GM18867 (cell line): Measurements from ENCODE around the gene PROSER2.

Experiments
- ATAC-seq: cut with Tn5 transposase; IDR thresholded peaks from one replicate; pipeline ENCODE4 v1.9.1; 2021; ENCODE audit warnings: mild to moderate bottlenecking, moderate library complexity; ENCODE audit not compliant: unreplicated experiment

The PROSER2 gene

DNA sequence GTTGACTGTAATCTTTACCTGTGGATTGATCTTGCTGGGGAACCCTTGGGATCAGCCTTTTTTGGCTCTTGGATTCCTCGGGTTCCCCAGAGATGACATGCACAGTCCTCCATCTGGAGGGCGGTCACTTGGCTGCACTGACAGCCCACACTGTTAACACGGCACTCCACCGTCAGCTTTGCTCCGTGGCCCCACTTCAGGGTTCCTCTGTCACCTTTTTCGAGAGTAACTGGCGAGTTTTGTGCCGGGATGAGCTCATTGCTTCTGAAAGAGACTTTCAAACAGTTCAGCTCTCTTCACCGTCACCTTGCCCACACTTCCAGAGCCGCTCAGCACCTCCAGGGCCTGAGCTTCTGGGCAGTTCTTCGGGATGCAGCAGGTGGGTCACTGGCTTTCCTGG lies 42.4 kb downstream of the PROSER2 start:
- no peak for ATAC-seq

- ATAC-seq, result no peak
Measured at GRCh38 chr10:11866199-11866925, 43.2 kb downstream of the PROSER2 start.

- no peak for ATAC-seq
Measured at GRCh38 chr10:11869219-11869618, 46.1 kb downstream of the PROSER2 start.

DNA sequence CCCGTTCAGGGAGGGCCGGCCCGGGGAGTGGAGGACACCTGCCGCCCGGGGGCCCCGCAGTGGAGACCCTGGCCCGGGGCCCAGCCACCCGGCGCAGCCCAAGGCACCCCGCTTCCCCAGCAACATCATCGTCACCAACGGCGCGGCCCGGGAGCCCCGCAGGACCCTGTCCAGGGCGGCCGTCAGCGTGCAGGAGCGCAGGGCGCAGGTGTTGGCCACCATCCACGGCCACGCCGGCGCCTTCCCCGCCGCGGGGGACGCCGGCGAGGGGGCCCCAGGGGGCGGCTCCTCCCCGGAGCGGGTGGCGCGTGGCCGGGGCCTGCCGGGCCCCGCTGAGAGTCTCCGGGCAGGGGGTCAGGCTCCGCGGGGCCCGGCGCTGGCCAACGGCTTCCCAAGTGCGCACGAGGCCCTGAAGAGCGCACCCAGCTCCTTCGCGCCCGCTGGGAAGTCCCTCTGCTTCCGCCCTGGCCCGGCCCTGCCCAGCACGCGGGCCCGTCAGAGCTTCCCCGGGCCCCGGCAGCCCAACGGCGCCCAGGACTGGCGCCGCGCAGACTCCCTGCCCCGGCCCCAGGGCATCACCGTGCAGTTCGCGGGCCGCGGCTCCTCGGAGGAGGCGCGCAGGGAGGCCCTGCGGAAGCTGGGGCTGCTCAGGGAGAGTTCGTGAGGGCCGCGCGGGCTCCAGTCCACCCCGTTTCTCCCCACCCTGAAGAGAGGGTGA lies 46.7 kb downstream of the PROSER2 start:
- ATAC-seq, result no peak

GRCh38 chr10:11870461-11870780 lies 47.3 kb downstream of the PROSER2 start:
- no peak for ATAC-seq

DNA sequence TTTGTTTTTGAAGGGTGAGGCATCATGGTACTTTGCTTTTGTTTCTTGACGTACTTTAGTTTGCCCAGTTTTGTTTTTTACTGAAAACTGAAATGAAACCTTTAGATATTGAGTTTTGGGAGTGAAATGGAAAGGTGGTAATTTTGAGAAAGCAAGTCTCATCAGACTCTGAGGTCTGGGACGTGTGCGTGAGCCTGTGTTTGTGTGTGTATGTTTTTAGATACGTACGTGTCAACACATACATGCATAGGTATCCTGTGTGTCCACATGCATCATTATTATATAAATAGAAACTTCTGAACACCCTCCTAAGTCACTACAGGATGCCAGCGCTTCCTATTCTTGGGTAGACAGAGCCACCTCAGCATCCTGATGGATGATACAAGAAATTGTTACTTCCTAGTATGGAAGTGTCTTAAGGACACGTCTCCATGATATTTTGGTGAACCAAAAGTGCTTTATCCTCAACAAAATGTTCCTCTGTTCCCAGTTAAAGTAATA lies 47.8 kb downstream of the PROSER2 start:
- ATAC-seq, result no peak

DNA sequence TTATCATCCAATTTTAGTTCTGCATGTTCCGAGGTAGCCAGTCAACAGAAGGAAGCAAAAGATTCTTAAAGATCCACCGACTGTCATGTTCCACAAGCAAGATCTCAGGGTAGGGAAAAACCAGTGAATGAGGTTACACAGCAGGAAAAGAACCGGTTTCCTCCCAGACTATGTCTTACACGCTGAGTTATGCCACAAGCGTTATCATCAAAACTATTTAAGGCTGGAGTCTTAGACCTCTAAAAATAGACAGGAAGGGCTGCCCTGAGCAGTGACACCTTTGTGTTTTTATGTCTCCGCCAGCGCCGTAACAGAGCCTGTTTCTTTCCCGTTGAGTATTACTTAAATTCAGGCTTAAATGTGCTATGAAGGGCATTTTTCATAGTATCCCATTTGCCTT lies 48.3 kb downstream of the PROSER2 start:
- ATAC-seq, result no peak

DNA sequence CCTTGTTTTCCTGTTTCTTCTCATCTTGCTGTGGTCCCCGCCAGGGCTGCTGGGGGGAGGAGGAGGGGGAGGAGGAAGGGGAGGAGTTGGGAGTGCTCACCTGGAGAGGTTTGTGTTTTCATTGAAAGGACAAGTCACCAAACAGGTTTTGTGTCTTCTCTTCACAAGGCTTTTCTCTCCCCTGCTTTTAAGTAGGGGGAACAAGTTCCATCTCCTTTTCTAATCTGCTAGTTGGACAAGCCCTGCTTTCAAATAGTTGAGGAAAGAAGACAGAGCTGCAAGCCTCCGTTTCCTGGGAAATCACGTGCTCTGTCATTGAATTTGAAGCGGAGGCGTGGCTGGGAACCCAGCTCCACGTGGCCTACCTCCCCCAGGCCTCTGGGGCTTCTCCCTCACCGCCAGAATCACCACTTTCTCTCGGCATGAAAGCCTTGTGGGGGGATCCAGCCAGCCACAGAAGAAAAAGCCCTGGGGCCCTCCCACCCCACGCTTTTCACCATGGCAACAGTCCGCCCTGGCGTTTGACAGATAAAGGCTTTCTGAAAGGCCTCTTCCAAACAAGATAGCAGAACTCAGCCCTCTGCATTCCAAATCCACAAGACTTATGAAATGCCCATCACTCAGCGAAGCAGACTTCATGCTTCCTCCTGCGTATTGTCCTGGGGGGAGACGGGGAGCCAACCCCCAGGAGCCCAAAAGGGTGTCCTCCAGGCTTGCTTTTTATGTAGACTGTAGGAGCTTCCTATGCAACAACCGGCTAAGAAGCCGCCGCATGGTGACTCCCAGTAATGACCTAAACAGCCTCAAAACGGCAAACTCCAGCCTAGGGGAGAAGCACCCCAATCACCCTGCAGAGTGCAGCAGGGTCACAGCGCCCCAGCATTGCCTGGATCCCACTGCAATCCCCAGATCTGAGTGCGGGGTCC lies 51.7 kb downstream of the PROSER2 start:
- ATAC-seq, result no peak

DNA sequence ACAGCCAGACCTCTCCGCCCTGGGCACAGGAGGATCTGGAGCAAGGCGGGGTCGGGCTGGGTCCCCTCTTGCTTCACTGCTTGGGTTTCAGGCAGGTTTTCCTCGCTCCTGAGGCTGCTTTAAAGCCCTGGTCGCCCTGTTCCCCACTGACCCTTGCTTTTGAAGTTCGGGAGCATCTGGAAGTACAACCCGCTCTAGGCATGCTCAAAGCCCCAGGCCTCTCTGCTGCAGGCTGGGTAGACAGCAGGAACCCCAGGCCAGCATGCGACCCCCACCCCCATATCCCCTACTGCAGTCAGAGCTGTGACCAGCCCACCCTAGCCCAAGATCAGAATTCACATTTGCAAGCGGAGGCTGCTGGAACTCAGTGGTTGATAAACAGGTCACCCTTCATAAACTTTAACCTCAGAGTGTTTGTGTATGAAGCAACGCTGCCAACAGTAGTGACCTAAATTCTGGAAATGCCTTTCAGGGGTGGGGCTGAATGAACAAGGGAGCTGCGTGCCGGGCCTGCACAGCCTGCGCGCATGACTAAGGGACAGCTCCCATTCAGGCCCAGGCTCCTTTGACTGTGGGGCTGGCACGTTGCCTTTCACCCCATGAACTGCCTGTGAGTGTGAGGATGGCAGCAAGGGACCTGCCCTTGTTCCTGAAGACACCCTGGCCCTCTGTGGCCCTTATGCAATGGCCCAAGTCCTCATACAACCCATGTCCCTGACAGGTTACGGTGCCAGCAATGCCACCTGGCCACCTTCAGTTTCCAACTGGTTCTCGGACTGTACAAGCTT lies 52.5 kb downstream of the PROSER2 start:
- no peak for ATAC-seq

DNA sequence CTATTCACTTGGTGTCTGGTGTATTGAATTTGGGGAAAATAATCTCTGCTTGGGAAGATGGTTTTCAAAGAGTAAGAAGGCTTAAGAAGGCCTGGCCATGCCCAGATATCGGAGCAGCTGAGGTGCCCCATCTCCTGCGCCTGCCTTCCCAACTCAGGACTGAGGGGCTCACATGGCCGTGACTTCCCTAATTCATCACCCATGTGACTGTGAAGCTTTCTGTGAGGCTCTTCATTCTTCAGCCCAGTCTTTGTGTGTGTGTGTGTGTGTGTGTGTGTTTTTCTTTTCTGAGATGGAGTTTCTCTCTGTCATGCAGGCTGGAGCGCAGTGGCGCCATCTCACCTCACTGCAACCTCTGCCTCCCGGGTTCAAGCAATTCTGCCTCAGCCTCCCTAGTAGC lies 53.2 kb downstream of the PROSER2 start:
- ATAC-seq, result no peak

DNA sequence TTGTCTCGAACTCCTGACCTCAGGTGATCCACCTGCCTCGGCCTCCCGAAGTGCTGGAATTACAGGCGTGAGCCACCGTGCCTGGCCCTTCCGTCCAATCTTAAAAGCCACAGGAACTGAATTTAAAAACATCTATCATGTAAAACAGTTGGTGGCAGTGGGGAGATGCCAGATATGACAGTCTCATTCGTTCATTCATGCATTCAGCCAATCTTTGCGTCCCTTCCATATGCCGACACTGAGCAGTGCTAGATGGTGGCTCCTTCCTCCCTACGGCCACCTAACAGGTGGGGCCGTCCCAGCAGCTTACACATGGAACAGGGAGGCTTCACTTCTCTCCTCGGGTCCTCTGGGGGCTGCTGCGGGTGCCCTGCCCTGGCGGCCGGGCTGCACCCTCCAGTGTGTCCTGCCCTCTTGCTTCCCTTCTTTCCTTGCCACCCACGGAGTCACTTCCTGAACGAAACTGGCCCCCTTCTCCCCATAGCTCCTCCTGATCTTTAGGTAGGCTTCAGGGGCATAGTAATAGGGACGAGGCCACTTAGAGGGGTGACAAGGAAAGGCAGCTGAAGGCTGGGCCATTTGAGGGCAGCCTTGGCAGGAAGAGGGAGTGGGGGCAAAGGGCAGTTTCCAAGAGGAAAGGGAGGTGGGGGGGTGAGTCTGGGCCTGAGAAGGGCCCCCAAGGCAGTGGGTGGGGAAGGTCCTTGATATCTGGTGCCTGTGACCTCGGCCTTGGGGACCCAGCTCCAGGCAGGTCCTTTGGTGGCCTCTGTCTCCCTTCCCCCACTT lies 53.8 kb downstream of the PROSER2 start:
- ATAC-seq, result no peak

GRCh38 chr10:11877591-11877905 lies 54.4 kb downstream of the PROSER2 start:
- no peak for ATAC-seq

GRCh38 chr10:11878776-11879175 lies 55.6 kb downstream of the PROSER2 start:
- ATAC-seq, result no peak

- ATAC-seq, result no peak
Measured at GRCh38 chr10:11879387-11880094, 56.4 kb downstream of the PROSER2 start.

DNA sequence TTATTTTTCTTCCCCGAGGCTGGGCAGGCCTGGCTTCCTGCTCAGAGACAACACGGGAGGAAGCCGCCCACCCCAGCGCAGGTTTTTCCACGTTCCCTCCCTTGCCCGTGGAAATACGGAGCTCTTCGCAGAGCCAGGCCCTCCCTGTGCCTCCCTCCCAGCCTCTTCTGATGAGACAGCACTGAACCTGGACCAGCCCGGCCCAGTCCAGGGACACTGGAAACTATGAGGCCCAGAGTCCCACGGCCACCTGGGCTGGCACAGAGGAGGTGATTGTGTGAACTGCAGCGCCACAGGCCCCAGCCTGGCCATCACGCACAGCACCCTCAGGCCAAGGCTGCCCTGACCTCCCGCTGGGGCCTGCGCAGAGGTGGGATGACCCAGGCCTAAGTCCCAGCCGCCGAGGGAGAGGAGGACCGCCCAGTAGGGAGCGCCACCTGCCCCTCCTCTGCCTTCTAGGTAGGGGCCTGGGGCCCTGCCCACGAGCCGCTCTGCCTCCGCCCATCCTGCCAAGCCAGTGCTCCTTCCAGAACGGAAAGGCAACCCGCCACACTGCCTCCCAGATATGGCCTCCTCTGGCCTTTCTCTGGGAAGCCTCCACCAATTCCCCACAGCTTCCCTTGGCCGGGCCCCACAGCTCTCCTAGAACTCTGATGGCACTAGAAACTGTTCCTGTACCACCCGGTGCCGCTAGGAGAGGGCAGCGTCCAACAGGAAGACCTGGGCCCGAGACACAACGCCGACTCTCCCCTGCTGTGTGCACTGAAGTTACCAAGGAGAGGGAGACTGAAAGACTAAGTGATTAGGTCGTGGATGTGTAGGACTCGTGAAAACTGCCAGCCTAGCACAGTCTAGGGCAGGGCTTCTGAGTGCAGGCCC lies 57.2 kb downstream of the PROSER2 start:
- no peak for ATAC-seq

DNA sequence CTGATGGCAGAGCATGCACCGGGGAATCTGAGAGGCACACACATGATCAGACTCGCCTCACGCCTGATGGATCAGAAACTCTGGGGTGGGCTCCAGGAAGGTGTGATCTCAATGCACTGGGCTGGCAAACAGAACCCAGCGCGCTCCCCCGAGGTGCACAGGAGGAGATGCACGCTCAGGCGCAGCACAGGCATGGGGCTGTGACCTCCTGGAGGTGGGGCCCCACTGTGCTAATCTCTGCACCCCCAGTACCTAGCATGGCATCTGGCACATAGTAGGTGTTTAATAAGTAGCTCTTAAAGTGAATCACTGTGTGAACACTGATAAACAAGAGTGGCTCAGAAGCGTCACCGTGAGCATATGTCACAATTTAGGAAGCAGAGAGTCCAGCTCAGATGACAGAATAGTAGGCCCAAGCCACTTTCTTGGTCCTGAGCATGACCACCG lies 57.9 kb downstream of the PROSER2 start:
- ATAC-seq, result no peak

- no peak for ATAC-seq
Measured at GRCh38 chr10:11881477-11882417, 58.6 kb downstream of the PROSER2 start.
